ENCODE measurements around the gene ALDH1L1. TPM values are rescaled to one million over a fixed set of nuclear protein-coding genes. Genes with fewer than 3 reads are reported as not detected.

The ALDH1L1 gene
- total RNA-seq, 1 donor: under 0.01 TPM

- H3K27me3 ChIP-seq (ENCODE audit: insufficient read depth, low read length): no peaks in the 10 kb centered on the region
- no peak for DNase-seq (ENCODE audit: insufficient read length, low spot score, missing footprints)
- H3K4me1 ChIP-seq (ENCODE audit: insufficient read depth, low read length): no peaks in the 10 kb centered on the region
- H3K4me3 ChIP-seq (ENCODE audit: insufficient read depth, low read length): no peak overlapping the region
- no peaks in the 10 kb centered on the region for H3K9me3 ChIP-seq (ENCODE audit: low read depth, low read length)
- H3K4me2 ChIP-seq (ENCODE audit: insufficient read depth, low read length): no peak overlapping the region
- H2AFZ ChIP-seq (ENCODE audit: low read length): no peak overlapping the region
- no peak for TF ChIP-seq CTCF (IDR thresholded peaks at IDR 0.05; ENCODE audit: extremely low read depth, low read depth, low read length)
- peaks cover 2% of the 10 kb centered on the region for H3K79me2 ChIP-seq (ENCODE audit: insufficient read depth, low read length)
- H3K36me3 ChIP-seq (ENCODE audit: insufficient read depth, low read length): no peaks in the 10 kb centered on the region
- H3K27ac ChIP-seq (ENCODE audit: low read depth, low read length): no peak overlapping the region
- H4K20me1 ChIP-seq (ENCODE audit: insufficient read depth, low read length): peaks cover 2% of the 10 kb centered on the region
Observed at GRCh38 chr3:126065876-126066275, 114.5 kb downstream of the ALDH1L1 start.

- Histone ChIP-seq H3K27ac (ENCODE audit: low read depth, low read length) (no peak overlapping the region), H3K36me3 (ENCODE audit: insufficient read depth, low read length) (no peaks in the 10 kb centered on the region), H2AFZ (ENCODE audit: low read length) (no peak overlapping the region), H4K20me1 (ENCODE audit: insufficient read depth, low read length) (peaks cover 2% of the 10 kb centered on the region), H3K4me1 (ENCODE audit: insufficient read depth, low read length) (no peaks in the 10 kb centered on the region), H3K4me3 (ENCODE audit: insufficient read depth, low read length) (no peak overlapping the region), H3K4me2 (ENCODE audit: insufficient read depth, low read length) (no peak overlapping the region), H3K9me3 (ENCODE audit: low read depth, low read length) (no peaks in the 10 kb centered on the region), H3K27me3 (ENCODE audit: insufficient read depth, low read length) (no peaks in the 10 kb centered on the region), H3K79me2 (ENCODE audit: insufficient read depth, low read length) (peaks cover 2% of the 10 kb centered on the region)
- no peak for TF ChIP-seq CTCF (IDR thresholded peaks at IDR 0.05; ENCODE audit: extremely low read depth, low read depth, low read length)
- no peak for DNase-seq (ENCODE audit: insufficient read length, low spot score, missing footprints)
Observed at GRCh38 chr3:126064627-126065258, 115.6 kb downstream of the ALDH1L1 start.

- Histone ChIP-seq H3K9me3 (ENCODE audit: low read depth, low read length) (no peaks in the 10 kb centered on the region), H3K79me2 (ENCODE audit: insufficient read depth, low read length) (no peaks in the 10 kb centered on the region), H4K20me1 (ENCODE audit: insufficient read depth, low read length) (peaks cover 2% of the 10 kb centered on the region), H3K4me3 (ENCODE audit: insufficient read depth, low read length) (no peak overlapping the region), H2AFZ (ENCODE audit: low read length) (no peak overlapping the region), H3K4me1 (ENCODE audit: insufficient read depth, low read length) (peaks cover 9% of the 10 kb centered on the region), H3K27me3 (ENCODE audit: insufficient read depth, low read length) (no peaks in the 10 kb centered on the region), H3K4me2 (ENCODE audit: insufficient read depth, low read length) (no peak overlapping the region), H3K27ac (ENCODE audit: low read depth, low read length) (no peak overlapping the region), H3K36me3 (ENCODE audit: insufficient read depth, low read length) (no peaks in the 10 kb centered on the region)
- TF ChIP-seq CTCF (IDR thresholded peaks at IDR 0.05; ENCODE audit: extremely low read depth, low read depth, low read length): no peak
- no peak for DNase-seq (ENCODE audit: insufficient read length, low spot score, missing footprints)
Observed at GRCh38 chr3:126063358-126063965, 116.9 kb downstream of the ALDH1L1 start.

- H3K4me3 ChIP-seq (ENCODE audit: insufficient read depth, low read length): no peak overlapping the region
- H3K36me3 ChIP-seq (ENCODE audit: insufficient read depth, low read length): no peaks in the 10 kb centered on the region
- H3K4me1 ChIP-seq (ENCODE audit: insufficient read depth, low read length): peaks cover 9% of the 10 kb centered on the region
- no peaks in the 10 kb centered on the region for H3K79me2 ChIP-seq (ENCODE audit: insufficient read depth, low read length)
- H2AFZ ChIP-seq (ENCODE audit: low read length): no peak overlapping the region
- peaks cover 2% of the 10 kb centered on the region for H4K20me1 ChIP-seq (ENCODE audit: insufficient read depth, low read length)
- no peak overlapping the region for H3K27ac ChIP-seq (ENCODE audit: low read depth, low read length)
- no peaks in the 10 kb centered on the region for H3K27me3 ChIP-seq (ENCODE audit: insufficient read depth, low read length)
- no peak for DNase-seq (ENCODE audit: insufficient read length, low spot score, missing footprints)
- no peaks in the 10 kb centered on the region for H3K9me3 ChIP-seq (ENCODE audit: low read depth, low read length)
- TF ChIP-seq CTCF (IDR thresholded peaks at IDR 0.05; ENCODE audit: extremely low read depth, low read depth, low read length): no peak
- H3K4me2 ChIP-seq (ENCODE audit: insufficient read depth, low read length): no peak overlapping the region
Observed at GRCh38 chr3:126061301-126062032, 118.9 kb downstream of the ALDH1L1 start.
